SK-N-SH (cell line): ENCODE data around the gene SCO2. TPM values are rescaled to one million over a fixed set of nuclear protein-coding genes. Genes with fewer than 3 reads are reported as not detected.

Experiments used
- CTCF ChIA-PET: fragments of 300-600, 350-600 bp; formaldehyde crosslinking; extraction: SDS; loops from one replicate; lab custom pipeline; 2021; lab: Yijun Ruan, JAX
- POLR2A ChIA-PET: fragments of 350-600 bp; sonication (Branson Sonifier 250); formaldehyde crosslinking; extraction: SDS; loops from one replicate; lab custom pipeline; 2020; ENCODE audit warnings: antibody characterized with exemption, inconsistent platforms; lab: Yijun Ruan, JAX
- DNase-seq: peaks from one replicate; pipeline ENCODE4 v3.0.0; 2012
- H2AFZ ChIP-seq: fragments of 200-600 bp; sonication (generic); 2 replicates; pipeline ENCODE4 v1.8.1; 2016; ENCODE audit warnings: antibody characterized with exemption, mild to moderate bottlenecking, low read depth
- H3F3A ChIP-seq: fragments of 200-600 bp; sonication (generic); replicated peaks from 2 replicates; pipeline ENCODE3; 2016; ENCODE audit warnings: antibody characterized with exemption, mild to moderate bottlenecking; ENCODE audit not compliant: insufficient read depth
- H3K27ac ChIP-seq, 2 experiments: fragments of 200-500 bp in 1 of 2; fragments of 200-600 bp in 1 of 2; sonication (Bioruptor generic) in 1 of 2; sonication (generic), shearing (Covaris generic) in 1 of 2; 2 replicates each; pipeline versions ENCODE4 v1.5.1 to v1.6.1; 2014 to 2016; ENCODE audit warnings: low read depth in 2 of 2, inconsistent platforms in 1 of 2, low read length in 1 of 2, mild to moderate bottlenecking in 1 of 2, mixed read lengths in 1 of 2
- H3K27me3 ChIP-seq: fragments of 200-600 bp; sonication (generic), shearing (Covaris generic); 2 replicates; pipeline ENCODE4 v1.6.1; 2016; ENCODE audit warnings: mixed run types; ENCODE audit not compliant: insufficient read depth
- H3K36me3 ChIP-seq, 2 experiments: fragments of 200-500 bp in 1 of 2; fragments of 200-600 bp in 1 of 2; sonication (Bioruptor generic) in 1 of 2; sonication (generic) in 1 of 2; replicated peaks in 1 of 2; 2 replicates each; pipeline versions ENCODE3 to v1.5.1; 2014 to 2016; ENCODE audit warnings: low read length in 1 of 2, mild to moderate bottlenecking in 1 of 2; ENCODE audit not compliant: insufficient read depth in 2 of 2, control insufficient read depth in 1 of 2
- H3K4me1 ChIP-seq, 2 experiments: fragments of 200-500 bp in 1 of 2; fragments of 200-600 bp in 1 of 2; sonication (Bioruptor generic) in 1 of 2; sonication (generic), shearing (Covaris generic) in 1 of 2; 2 replicates each; pipeline versions ENCODE4 v1.5.1 to v1.6.1; 2014 to 2016; ENCODE audit warnings: low read depth in 1 of 2, low read length in 1 of 2, mixed run types in 1 of 2; ENCODE audit not compliant: insufficient read depth in 2 of 2, control insufficient read depth in 1 of 2
- H3K4me2 ChIP-seq: fragments of 200-600 bp; sonication (generic), shearing (Covaris generic); 2 replicates; pipeline ENCODE4 v1.6.1; 2017; ENCODE audit warnings: mixed run types
- H3K4me3 ChIP-seq, 2 experiments: fragments of 200-500 bp in 1 of 2; fragments of 200-600 bp in 1 of 2; sonication (Bioruptor generic) in 1 of 2; sonication (generic), shearing (Covaris generic) in 1 of 2; 2 replicates each; pipeline versions ENCODE4 v1.5.1 to v1.8.1; 2014 to 2016; ENCODE audit warnings: low read depth in 2 of 2, inconsistent platforms in 1 of 2, low read length in 1 of 2, mild to moderate bottlenecking in 1 of 2, mixed read lengths in 1 of 2, moderate library complexity in 1 of 2
- H3K79me2 ChIP-seq: fragments of 200-600 bp; sonication (generic); 2 replicates; pipeline ENCODE4 v1.8.1; 2017; ENCODE audit warnings: mild to moderate bottlenecking; ENCODE audit not compliant: insufficient read depth
- H3K9ac ChIP-seq: fragments of 200-600 bp; sonication (generic); 2 replicates; pipeline ENCODE4 v1.6.1; 2017; ENCODE audit warnings: mixed run types
- H3K9me2 ChIP-seq: fragments of 200-600 bp; sonication (generic); 2 replicates; pipeline ENCODE4 v1.6.1; 2017; ENCODE audit warnings: mixed run types
- H3K9me3 ChIP-seq: fragments of 200-600 bp; sonication (generic); 2 replicates; pipeline ENCODE4 v1.6.1; 2017; ENCODE audit warnings: mixed run types, mild to moderate bottlenecking, moderate library complexity
- H4K20me1 ChIP-seq: fragments of 200-600 bp; sonication (generic); 2 replicates; pipeline ENCODE4 v1.6.1; 2017; ENCODE audit warnings: mild to moderate bottlenecking, mixed run types; ENCODE audit not compliant: insufficient read depth
- EP300 ChIP-seq, 2 experiments: IDR thresholded peaks; 2 replicates each; pipeline versions ENCODE4 v1.4.0 to v1.6.1; 2012; ENCODE audit warnings: borderline replicate concordance in 1 of 2, low read depth in 1 of 2, low read length in 1 of 2
- FOXJ3 ChIP-seq: sonication (generic); formaldehyde crosslinking; IDR thresholded peaks from 2 replicates; pipeline ENCODE4 v1.5.1; 2020; ENCODE audit warnings: mild to moderate bottlenecking, missing genetic modification reagents
- FOXM1 ChIP-seq: IDR thresholded peaks from 2 replicates; pipeline ENCODE4 v1.4.0; 2012; ENCODE audit warnings: low read depth, mild to moderate bottlenecking
- GABPA ChIP-seq: IDR thresholded peaks from 2 replicates; pipeline ENCODE4 v1.4.0; 2012; ENCODE audit warnings: low read depth, mild to moderate bottlenecking
- GATA2 ChIP-seq: sonication (generic); formaldehyde crosslinking; IDR thresholded peaks from 2 replicates; pipeline ENCODE4 v1.5.0; 2020; ENCODE audit warnings: mild to moderate bottlenecking, missing genetic modification reagents
- JUND ChIP-seq: IDR thresholded peaks from 2 replicates; pipeline ENCODE4 v1.4.0; 2012
- MEF2A ChIP-seq: IDR thresholded peaks from 2 replicates; pipeline ENCODE4 v1.4.0; 2012; ENCODE audit warnings: low read depth, borderline replicate concordance
- NFIC ChIP-seq: IDR thresholded peaks from 2 replicates; pipeline ENCODE4 v1.4.0; 2012; ENCODE audit warnings: borderline replicate concordance
- RAD21 ChIP-seq: IDR thresholded peaks from 2 replicates; pipeline ENCODE4 v1.6.1; 2012; ENCODE audit warnings: mild to moderate bottlenecking, low read length
- RCOR1 ChIP-seq: fragments of 150-350 bp; IDR thresholded peaks from 2 replicates; pipeline ENCODE4 v1.6.1; 2017; ENCODE audit warnings: antibody characterized with exemption, low read length
- TCF12 ChIP-seq: IDR thresholded peaks from 2 replicates; pipeline ENCODE4 v1.4.0; 2012
- TEAD4 ChIP-seq: IDR thresholded peaks from 2 replicates; pipeline ENCODE4 v1.4.0; 2012; ENCODE audit warnings: mild to moderate bottlenecking, borderline replicate concordance; ENCODE audit not compliant: insufficient read depth
- WGBS: methylation state at CpG from one replicate; pipeline ENCODE4 v1.1.6; 2017; ENCODE audit warnings: low lambda C conversion rate; 5-methylcytosine and 5-hydroxymethylcytosine counted together
- polyA plus RNA-seq, 3 experiments: library from polyadenylated mRNA; depleted of rRNA; stranded (reverse); fragments of >200 nt; gene quantifications; 2 replicates each; pipeline ENCODE4 v1.2.3, GENCODE V29; 2012
- TF ChIP-seq, protein P1 (sequence below): IDR thresholded peaks from 2 replicates; pipeline ENCODE4; 2012
- TF ChIP-seq, protein P2 (sequence below): IDR thresholded peaks from 2 replicates; pipeline ENCODE4 v1.4.0; 2012; ENCODE audit warnings: low read depth
- TF ChIP-seq, protein P3 (sequence below): IDR thresholded peaks from 2 replicates; pipeline ENCODE4 v1.6.1; 2012; ENCODE audit warnings: mild to moderate bottlenecking, low read depth, low read length, moderate library complexity

SCO2 gene
- polyA plus RNA-seq, 1 of the 3 experiments (the other 2 are of a cell fraction): 4.0 TPM

DNA sequence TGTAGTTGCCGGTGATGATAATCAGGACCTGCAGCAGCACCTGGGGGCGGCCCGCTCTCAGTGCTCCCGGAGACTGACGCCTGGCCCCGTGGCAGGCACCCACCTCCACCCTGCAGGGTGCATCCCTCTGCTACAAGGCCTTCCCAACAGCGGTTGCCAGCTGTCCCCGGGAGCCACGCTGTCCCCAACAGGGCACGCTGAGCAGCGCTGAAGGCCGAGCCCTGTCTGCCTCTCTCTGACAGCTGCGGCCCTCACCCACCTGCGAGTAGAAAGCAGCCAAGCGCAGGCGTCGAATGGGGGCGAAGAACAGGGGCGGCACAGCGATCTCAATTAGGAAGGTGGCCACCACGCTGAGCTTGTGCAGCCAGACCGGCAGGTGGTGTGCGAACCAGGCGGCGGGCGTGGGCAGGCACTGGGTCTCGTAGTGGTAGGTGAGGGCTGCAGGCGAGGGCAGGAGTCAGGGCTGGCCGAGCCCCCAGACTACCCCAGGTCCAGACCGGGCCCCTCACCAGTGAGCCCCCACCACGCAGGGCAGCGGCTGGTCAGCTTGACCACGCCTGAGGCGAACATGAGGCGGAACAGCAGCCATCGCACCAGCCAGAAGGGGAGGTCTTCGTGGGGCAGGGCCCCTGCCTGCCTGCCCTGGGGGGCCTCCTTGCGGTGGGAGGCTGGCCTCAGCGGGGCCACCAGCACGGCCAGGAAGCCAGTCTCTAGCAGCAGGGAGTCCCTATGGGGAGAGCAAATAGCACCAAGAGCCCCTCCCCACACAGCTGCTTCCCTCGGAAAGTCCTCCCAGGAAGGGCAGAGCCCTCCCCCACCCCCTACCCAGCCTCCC is 19.4 kb downstream of the SCO2 start:
- Histone ChIP-seq H3K9me2 (no peaks in the 10 kb centered on the region), H3K9ac (no peak overlapping the region; the same call in 1 of the 2 replicates), H3K79me2 (peaks cover 51% of the 10 kb centered on the region), H3K4me1 (peaks cover 7 to 14% of the 10 kb centered on the region in 2 experiments; a peak in 3 of 4 replicates), H3K4me2 (peak overlapping the region; percentile 92), H3K4me3 (peak overlapping the region; percentile 62 to 81; a peak in 3 of 4 replicates), H4K20me1 (no peaks in the 10 kb centered on the region), H3K27me3 (no peaks in the 10 kb centered on the region), H3K36me3 (peaks cover 0 to 18% of the 10 kb centered on the region in 2 experiments), H2AFZ (no peak overlapping the region), H3K27ac (no peak overlapping the region), H3K9me3 (no peaks in the 10 kb centered on the region), H3F3A (peaks cover 6% of the 10 kb centered on the region)
- WGBS: 94% methylated on average over 25 of the region's 41 CpGs
- ChIA-PET POLR2A (no interaction called here), CTCF (interaction anchor here (0.9 to 1.1 kb wide), 2 partner anchors 8 to 20 kb away, joined by 4 to 5 read pairs; partner anchors contain the start of gene SCO2)
- DNase-seq: no peak
- TF ChIP-seq GATA2 (CRISPR knock-in tag) (no peak), JUND (no peak), EP300 (IDR thresholded peaks at IDR 0.05; ENCODE audit: borderline replicate concordance in 1 of 2, low read depth in 1 of 2, low read length in 1 of 2) (no peak), NFIC (no peak), TEAD4 (no peak), RCOR1 (no peak), GABPA (no peak), TCF12 (no peak), FOXJ3 (CRISPR knock-in tag) (no peak), FOXM1 (no peak), RAD21 (no peak), MEF2A (no peak)
- TF ChIP-seq, protein P1, sequence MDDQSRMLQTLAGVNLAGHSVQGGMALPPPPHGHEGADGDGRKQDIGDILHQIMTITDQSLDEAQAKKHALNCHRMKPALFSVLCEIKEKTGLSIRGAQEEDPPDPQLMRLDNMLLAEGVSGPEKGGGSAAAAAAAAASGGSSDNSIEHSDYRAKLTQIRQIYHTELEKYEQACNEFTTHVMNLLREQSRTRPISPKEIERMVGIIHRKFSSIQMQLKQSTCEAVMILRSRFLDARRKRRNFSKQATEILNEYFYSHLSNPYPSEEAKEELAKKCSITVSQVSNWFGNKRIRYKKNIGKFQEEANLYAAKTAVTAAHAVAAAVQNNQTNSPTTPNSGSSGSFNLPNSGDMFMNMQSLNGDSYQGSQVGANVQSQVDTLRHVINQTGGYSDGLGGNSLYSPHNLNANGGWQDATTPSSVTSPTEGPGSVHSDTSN: no peak
- TF ChIP-seq, protein P2, sequence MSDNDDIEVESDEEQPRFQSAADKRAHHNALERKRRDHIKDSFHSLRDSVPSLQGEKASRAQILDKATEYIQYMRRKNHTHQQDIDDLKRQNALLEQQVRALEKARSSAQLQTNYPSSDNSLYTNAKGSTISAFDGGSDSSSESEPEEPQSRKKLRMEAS: no peak
- TF ChIP-seq, protein P3, sequence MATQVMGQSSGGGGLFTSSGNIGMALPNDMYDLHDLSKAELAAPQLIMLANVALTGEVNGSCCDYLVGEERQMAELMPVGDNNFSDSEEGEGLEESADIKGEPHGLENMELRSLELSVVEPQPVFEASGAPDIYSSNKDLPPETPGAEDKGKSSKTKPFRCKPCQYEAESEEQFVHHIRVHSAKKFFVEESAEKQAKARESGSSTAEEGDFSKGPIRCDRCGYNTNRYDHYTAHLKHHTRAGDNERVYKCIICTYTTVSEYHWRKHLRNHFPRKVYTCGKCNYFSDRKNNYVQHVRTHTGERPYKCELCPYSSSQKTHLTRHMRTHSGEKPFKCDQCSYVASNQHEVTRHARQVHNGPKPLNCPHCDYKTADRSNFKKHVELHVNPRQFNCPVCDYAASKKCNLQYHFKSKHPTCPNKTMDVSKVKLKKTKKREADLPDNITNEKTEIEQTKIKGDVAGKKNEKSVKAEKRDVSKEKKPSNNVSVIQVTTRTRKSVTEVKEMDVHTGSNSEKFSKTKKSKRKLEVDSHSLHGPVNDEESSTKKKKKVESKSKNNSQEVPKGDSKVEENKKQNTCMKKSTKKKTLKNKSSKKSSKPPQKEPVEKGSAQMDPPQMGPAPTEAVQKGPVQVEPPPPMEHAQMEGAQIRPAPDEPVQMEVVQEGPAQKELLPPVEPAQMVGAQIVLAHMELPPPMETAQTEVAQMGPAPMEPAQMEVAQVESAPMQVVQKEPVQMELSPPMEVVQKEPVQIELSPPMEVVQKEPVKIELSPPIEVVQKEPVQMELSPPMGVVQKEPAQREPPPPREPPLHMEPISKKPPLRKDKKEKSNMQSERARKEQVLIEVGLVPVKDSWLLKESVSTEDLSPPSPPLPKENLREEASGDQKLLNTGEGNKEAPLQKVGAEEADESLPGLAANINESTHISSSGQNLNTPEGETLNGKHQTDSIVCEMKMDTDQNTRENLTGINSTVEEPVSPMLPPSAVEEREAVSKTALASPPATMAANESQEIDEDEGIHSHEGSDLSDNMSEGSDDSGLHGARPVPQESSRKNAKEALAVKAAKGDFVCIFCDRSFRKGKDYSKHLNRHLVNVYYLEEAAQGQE: no peak
